ENCODE results near the gene MRTFA.
"Not testable (repeated sequence)": the region's sequence is repeated elsewhere in the genome, so short reads cannot be mapped to it uniquely, and the experiment has no call there.

Gene MRTFA

GRCh38 chr22:40519284-40519947 lies 117.1 kb downstream of the MRTFA start:
- peak in 1 of 2 donors; percentile 60 for DNase-seq

DNA sequence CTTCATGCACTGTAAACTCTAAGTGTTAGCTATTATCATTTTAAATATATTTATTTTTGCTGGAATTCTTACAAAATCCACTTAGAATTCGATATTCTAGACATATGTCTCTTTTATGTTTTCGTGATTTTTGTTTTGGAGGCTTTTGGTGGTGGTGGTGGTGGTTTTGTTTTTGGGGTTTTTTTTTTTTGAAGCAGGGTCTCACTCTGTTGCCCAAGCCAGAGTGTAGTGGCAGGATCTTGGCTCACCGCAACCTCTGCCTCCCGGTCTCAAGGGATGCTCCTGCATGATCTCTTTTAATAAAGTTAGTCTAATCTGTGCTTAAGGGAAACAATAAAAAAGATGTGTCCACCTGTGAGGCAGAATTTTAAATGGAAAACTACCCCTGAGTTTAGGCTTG lies 117.7 kb downstream of the MRTFA start:
- no peak for DNase-seq

- no peak for DNase-seq
These were observed 118.9 kb downstream of the MRTFA start for GRCh38 chr22:40517631-40518030.

- DNase-seq: no peak
These were observed 120.1 kb downstream of the MRTFA start for GRCh38 chr22:40516416-40516815.

- no peak for DNase-seq
These were observed 123.9 kb downstream of the MRTFA start for GRCh38 chr22:40512426-40513136.

DNA sequence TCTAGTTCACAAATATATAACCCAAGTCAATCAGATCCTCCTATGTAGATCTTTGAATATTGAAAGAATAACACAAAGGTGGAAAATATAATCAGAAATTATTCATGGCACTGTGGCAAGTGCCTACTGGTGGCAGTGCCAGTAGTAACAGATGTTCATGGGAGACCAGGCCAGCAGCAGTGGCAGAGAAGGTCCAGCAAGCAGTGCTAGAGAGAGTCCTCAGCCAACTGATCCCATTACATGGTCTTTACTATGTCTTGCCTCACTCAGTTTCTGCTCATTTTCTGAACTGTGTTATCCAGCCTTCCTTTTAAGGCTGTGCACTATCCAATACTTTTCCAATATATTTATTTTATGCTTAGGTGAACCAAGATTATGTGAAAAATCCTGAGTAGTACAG lies 124.9 kb downstream of the MRTFA start:
- DNase-seq: no peak

DNA sequence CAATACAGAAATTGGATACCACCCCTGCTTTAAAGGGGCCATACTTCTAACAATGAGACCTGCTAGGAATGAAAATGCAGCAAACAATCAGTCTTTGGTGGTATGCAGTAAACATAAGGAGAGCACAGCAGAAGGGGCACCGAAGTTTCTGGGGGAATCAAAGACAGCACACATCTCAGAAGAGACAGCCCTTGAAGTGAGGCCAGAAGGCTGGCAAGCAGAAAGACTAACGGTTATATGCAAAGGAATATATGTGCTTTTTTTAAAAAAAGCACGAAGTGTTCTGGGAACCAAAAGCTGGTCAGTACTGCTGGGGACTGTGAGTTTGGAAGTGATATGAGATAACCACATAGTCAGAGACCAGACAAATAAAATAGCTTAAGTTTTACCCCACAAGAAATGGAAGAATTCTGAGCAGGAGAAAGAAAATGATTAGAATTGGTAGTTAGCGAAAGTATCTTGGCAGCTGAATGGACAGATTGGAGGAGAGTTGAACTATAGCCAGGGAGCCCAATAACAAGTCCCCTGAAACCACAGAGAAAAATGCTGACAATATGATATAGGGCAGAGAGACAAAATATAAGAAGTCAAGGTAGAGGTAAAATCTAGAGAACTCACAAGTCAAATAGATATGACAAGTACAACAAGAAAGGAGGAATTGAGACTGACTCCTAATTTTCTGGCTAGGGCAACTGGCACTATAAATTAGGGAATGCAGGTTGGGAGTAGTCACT lies 125.7 kb downstream of the MRTFA start:
- DNase-seq: no peak

DNA sequence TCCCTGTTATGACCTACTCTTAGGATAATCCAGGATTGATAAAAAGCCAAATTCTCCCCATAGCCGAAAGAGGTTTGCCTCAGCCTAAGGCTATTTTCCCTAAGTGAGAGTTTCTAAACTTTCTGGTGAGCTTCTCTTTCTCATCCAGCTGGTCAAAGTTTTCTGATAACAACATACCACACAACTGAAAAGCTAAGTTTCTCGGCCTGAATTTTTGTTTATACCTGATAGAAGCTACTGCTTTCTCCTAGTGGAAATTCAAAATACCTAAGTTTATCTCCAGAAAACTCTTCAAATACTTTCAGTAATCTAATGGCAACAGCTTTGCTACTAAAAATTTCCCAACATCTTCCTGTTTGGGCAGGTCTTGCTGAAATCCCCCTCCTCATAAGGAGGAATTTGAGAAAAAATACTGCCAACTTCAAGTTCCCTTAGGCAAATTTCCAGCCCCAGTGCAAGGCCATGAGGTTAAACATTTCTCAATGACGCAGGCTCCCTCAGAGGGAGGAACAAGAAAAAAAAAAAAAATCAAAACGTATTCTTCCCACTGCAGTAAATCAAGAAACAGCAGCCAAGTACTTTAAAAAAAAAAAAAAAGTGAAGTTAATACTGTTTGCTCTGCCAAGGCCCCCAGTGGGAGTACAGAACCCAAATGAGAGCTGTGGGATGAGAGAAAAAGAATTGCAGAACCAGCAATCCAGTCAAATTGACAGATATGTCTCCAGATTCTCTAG lies 127.0 kb downstream of the MRTFA start:
- peak in 1 of 2 donors; percentile 24 for DNase-seq

DNA sequence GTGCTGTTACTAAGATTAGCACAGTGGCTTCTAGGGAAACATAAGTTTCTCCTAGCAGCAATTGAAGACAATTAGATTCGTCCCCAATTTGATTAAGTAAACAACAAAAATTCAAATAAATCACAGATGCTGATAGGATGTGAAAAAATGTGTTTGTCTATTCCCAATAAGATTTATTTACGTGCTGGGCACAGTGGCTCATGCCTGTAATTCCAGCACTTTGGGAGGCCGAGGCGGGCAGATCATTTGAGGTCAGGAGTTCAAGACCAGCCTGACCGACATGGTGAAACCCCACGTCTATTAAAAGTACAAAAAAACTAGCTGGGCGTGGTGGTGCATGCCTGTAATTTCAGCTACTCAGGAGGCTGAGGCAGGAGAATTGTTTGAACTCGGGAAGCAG lies 128.5 kb downstream of the MRTFA start:
- DNase-seq: not testable (repeated sequence)

DNA sequence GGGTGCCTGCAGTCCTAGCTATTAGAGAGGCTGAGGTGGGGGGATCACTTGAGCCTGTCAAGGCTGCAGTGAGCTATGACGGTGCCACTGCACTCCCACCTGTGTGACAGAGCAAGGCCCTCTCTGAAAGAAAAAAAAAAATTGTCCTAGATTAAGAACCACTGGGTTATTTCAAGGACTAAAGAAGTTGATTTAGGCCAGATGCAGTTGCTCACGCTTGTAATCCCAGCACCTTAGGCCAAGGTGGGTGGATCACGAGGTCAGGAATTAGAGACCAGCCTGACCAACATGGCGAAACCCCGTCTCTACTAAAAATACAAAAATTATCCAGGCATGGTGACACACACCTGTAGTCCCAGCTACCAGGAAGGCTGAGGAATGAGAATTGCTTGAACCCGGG lies 129.0 kb downstream of the MRTFA start:
- no peak for DNase-seq

GRCh38 chr22:40506762-40507161 lies 129.8 kb downstream of the MRTFA start:
- DNase-seq: no peak

DNA sequence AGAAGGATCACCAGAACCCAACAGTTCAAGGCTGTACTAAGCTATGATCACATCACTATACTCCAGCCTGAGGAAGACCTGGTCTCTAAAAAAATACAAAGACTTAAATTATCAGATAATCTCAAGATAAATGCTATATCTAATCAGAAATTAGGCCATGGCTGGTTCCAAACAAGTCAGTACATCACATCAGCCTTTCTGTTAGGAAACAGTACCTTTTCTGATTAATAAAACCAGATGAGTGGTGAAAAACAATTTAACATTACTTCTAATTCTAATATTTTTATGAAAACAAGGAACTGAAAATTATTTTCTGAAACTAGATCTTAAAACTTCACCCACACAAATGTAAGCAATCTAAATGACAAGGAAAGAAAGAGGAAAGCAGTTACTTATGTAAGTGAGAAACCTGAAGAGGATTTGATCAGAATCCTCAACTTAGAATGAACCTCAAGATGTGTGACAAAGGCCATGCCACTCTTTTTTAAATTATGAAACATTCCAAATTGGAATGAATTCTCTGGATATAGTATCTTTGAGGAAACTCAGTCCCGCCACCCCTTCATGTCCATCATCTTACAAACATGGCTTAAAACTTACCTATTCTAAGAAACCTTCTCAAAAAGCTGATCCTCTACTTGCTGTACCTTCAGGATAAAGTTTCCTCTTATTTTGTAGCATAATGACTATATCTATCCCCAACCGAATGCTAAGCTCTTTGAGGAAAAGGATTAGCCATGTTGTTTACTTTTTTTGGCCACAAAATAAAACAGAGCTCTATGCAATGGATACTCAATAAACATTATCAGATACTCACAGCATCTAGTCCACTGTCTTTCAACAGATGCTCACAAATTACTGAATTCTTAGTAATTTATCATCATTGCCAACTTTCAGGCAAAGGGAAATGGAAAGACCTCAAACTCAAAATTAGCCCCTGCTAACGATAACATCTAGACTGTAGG lies 132.0 kb downstream of the MRTFA start:
- no peak for DNase-seq

GRCh38 chr22:40502919-40503318 lies 133.6 kb downstream of the MRTFA start:
- DNase-seq: no peak

DNA sequence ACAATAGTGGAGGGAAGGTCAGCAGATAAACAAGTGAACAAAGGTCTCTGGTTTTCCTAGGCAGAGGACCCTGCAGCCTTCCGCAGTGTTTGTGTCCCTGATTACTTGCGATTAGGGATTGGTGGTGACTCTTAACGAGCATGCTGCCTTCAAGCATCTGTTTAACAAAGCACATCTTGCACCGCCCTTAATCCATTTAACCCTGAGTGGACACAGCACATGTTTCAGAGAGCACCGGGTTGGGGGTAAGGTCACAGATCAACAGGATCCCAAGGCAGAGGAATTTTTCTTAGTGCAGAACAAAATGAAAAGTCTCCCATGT lies 136.1 kb downstream of the MRTFA start:
- not testable (repeated sequence) for DNase-seq

GRCh38 chr22:40499209-40499623 lies 137.3 kb downstream of the MRTFA start:
- no peak for DNase-seq

DNA sequence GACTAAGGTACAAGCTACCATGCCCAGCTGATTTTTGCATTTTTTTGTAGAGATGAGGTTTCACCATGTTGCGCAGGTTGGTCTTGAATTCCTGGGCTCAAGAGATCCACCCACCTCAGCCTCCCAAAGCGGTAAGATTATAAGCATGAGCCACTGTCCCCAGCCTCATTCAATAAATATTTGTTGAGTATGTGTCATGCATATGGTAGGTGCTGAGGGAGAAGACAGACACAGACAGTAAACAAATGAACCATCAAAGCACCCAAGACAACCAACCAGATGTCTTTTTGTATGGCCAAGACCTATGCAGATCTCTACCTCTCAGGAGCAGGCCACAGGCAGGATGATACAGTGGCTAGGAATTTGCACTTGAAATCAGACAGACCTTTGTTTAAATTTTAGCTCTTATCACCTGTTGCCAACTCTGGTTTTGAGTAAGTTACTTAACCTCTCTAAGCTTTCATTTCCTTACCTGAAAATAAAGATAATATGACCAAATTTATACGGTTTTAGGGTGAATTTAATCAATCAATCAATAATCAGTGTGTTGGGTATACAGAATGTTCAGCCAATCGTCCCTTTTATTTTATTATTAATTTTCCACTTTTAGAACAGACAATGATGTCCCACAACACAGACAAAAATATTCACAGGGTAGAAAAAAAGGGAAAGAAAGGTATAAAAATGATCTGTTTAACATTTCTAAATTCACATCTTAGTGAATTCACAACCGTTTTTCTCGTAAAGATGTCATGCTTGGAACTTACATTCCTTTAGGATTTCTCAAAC lies 137.9 kb downstream of the MRTFA start:
- DNase-seq: no peak

DNA sequence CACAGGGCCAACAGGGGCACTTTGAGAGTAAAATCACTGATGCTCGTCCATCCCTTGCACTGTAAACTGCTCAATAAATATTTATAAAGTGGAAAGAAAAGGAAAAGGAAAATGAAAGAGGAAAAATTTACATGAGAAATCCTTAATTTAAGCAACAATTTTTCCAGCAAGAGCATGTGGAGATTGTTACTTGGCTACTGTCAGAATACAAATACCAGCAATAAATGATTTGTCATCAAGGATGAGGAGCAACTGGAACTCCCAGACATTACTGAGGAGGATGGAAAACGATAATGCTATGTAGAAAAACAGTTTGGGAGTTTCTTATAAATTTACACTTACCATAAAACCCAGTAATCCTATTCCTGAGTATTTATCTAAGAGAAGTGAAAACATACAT lies 143.1 kb downstream of the MRTFA start:
- DNase-seq: no peak

DNA sequence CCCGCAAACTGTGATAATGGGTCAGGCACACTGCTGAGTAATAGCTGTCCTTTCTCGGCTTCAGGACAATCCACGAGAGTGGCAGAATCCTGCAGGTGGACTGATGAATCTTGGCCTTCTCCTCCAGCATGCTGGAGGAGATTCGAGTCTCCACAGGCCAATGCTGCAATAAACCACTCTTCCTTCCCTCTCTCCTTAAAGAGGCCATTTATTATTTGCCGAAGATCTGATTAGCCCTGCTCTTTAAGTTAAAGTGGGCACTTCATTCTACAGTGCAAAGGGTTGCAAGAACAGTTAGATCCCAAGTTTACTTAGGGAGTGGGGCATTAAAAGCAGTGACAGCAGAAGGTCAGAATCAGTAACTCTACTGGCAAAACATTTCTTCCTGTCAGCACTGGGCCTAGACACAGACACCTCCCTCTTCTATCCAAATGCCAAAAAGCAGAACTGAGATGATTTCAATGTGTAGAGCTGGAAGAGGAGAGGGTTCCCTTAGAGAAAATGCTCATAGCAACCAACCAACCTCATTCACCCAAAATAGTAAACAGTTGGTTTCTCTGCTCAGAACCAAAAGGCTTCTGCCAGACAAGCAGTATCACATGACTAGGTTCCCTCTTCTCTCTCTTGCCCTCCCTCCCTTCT lies 144.4 kb downstream of the MRTFA start:
- peak; percentile 35 to 50 for DNase-seq

- DNase-seq: peak in 1 of 2 donors; percentile 54
These were observed 148.8 kb downstream of the MRTFA start for GRCh38 chr22:40487663-40488249.

DNA sequence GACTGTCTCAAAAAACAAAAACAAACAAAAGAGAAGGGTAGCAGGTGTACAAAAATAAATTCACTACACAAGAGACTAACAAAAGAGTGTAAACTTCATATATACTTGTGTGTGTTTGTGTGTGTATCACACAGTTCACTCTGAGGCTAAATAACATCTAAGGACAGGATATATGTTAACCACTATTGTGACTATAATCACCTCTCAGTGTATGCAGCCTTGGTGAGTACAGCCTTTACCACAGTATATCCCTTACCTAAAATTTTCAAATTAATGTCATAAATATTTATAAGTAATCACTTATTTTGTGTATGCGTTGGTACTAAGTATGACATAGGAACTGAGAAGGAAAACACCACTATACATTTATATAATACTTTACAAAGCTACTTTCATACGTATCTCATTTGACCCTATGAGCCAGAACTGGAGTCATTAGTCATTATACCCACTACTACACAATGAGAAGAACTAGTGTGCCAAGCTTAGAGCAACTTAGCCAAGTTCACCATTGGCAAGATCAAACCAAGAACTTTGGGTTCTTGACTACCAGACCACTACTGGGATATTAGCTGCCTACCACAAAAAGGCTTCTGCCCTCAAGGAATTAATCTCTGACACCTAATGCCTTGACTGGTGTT lies 149.4 kb downstream of the MRTFA start:
- DNase-seq: no peak

Measured in CD4-positive, alpha-beta T cell treated with Interleukin-1 beta for 1 hour (primary cell).